Measurements from ENCODE around the gene OR52D1. TPM values are rescaled to one million over a fixed set of nuclear protein-coding genes. Genes with fewer than 3 reads are reported as not detected.

The OR52D1 gene
- total RNA-seq (not detected), polyA plus RNA-seq (not detected)
- long read RNA-seq, donor 1: 0 reads
- long read RNA-seq, donor 2: 0 reads
- long read RNA-seq, donor 3: 0 reads

GRCh38 chr11:5488385-5488784 lies at the start of gene OR52D1:
Gene OR52D1 (plus strand): TSS chr11:5488685. CDS start chr11:5488707, 22 bp downstream.
- TF ChIP-seq EP300 (IDR thresholded peaks at IDR 0.05) (no peak), CTCF (IDR thresholded peaks at IDR 0.05) (no peak), POLR2A (IDR thresholded peaks at IDR 0.05) (no peak)
- Histone ChIP-seq H3K4me1 (ENCODE audit: insufficient read depth) (no peaks in the 10 kb centered on the region), H3K36me3 (no peaks in the 10 kb centered on the region), H3K9me3 (no peaks in the 10 kb centered on the region), H3K27ac (no peak within 1 kb of the TSS), H3K4me3 (no peak within 1 kb of the TSS), H3K27me3 (no peaks in the 10 kb centered on the region)
- intact Hi-C loops (cut with DNase I): no loop called here
- no peak for DNase-seq

- H3K36me3 ChIP-seq: no peaks in the 10 kb centered on the region
- intact Hi-C loops (cut with DNase I): no loop called here
- no peak within 1 kb of the TSS for H3K27ac ChIP-seq
- no peak for TF ChIP-seq POLR2A (IDR thresholded peaks at IDR 0.05)
- TF ChIP-seq EP300 (IDR thresholded peaks at IDR 0.05): no peak
- TF ChIP-seq CTCF (IDR thresholded peaks at IDR 0.05): no peak
- DNase-seq: no peak
- H3K9me3 ChIP-seq: no peaks in the 10 kb centered on the region
- H3K27me3 ChIP-seq: no peaks in the 10 kb centered on the region
- no peak within 1 kb of the TSS for H3K4me3 ChIP-seq
- H3K4me1 ChIP-seq (ENCODE audit: insufficient read depth): no peaks in the 10 kb centered on the region
- WGBS, 3 donors: 36 to 39% (median 36%) methylated on average over 2 of the region's 2 CpGs
Measured at GRCh38 chr11:5441414-5441813, 47.1 kb upstream of the OR52D1 start, which contains the start of gene OR51I1. Gene OR51I1 (minus strand): TSS chr11:5441514. CDS start chr11:5441514, 0 bp downstream.

GRCh38 chr11:5443835-5444393 lies 44.6 kb upstream of the OR52D1 start:
- no peak for DNase-seq
- intact Hi-C loops (cut with DNase I): no loop called here
- WGBS, 3 donors: 32 to 81% (median 38%) methylated on average over 2 of the region's 2 CpGs
- no peaks in the 10 kb centered on the region for H3K4me1 ChIP-seq (ENCODE audit: insufficient read depth)
- no peaks in the 10 kb centered on the region for H3K9me3 ChIP-seq
- H3K4me3 ChIP-seq: no peak overlapping the region
- H3K27ac ChIP-seq: no peak overlapping the region
- no peaks in the 10 kb centered on the region for H3K36me3 ChIP-seq
- TF ChIP-seq EP300 (IDR thresholded peaks at IDR 0.05): no peak
- no peak for TF ChIP-seq CTCF (IDR thresholded peaks at IDR 0.05)
- TF ChIP-seq POLR2A (IDR thresholded peaks at IDR 0.05): no peak
- no peaks in the 10 kb centered on the region for H3K27me3 ChIP-seq

- H3K27ac ChIP-seq: no peak within 1 kb of the TSS
- no peaks in the 10 kb centered on the region for H3K9me3 ChIP-seq
- WGBS, 3 donors: 84 to 98% (median 90%) methylated on average over 2 of the region's 2 CpGs
- no peaks in the 10 kb centered on the region for H3K27me3 ChIP-seq
- no peaks in the 10 kb centered on the region for H3K36me3 ChIP-seq
- no peak for TF ChIP-seq POLR2A (IDR thresholded peaks at IDR 0.05)
- no peak for TF ChIP-seq EP300 (IDR thresholded peaks at IDR 0.05)
- no peak for TF ChIP-seq CTCF (IDR thresholded peaks at IDR 0.05)
- intact Hi-C loops (cut with DNase I): no loop called here
- no peak for DNase-seq
- H3K4me3 ChIP-seq: no peak within 1 kb of the TSS
- H3K4me1 ChIP-seq (ENCODE audit: insufficient read depth): no peaks in the 10 kb centered on the region
Measured at GRCh38 chr11:5449023-5449422, 39.5 kb upstream of the OR52D1 start, which contains the start of gene OR51I2. Gene OR51I2 (plus strand): TSS chr11:5449323. CDS start chr11:5453489, 4,166 bp downstream.
